HG03025 (cell line): ENCODE measurements around the gene PRKCE.
A peak's percentile ranks its signal among the peaks of the same experiment; 100 is the strongest.

ENCODE experiments used
- ATAC-seq: cut with Tn5 transposase; IDR thresholded peaks from one replicate; pipeline ENCODE4 v1.9.1; 2021; ENCODE audit warnings: mild to moderate bottlenecking, moderate library complexity; ENCODE audit not compliant: unreplicated experiment, low FRiP score

The PRKCE gene

DNA sequence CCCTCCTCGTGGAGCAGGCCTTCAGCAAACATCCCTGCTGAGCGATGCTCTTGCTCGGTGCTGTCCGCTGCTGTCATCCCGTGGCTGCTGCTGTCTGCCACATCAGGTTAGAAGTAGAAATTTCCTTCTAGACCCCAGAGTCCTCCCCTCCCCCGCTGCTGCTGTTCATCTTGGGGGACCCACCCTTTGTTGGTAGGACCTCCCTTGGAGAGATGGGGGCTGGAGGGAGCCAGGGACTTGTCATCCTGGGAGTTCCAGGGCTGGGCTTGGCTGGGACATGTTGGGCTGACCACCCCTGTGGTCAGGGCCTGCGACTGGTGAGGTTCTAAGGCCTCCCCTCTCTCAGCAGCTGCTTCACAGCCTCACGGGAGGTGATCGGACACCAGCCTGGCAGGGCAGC lies 122.4 kb downstream of the PRKCE start:
- no peak for ATAC-seq

DNA sequence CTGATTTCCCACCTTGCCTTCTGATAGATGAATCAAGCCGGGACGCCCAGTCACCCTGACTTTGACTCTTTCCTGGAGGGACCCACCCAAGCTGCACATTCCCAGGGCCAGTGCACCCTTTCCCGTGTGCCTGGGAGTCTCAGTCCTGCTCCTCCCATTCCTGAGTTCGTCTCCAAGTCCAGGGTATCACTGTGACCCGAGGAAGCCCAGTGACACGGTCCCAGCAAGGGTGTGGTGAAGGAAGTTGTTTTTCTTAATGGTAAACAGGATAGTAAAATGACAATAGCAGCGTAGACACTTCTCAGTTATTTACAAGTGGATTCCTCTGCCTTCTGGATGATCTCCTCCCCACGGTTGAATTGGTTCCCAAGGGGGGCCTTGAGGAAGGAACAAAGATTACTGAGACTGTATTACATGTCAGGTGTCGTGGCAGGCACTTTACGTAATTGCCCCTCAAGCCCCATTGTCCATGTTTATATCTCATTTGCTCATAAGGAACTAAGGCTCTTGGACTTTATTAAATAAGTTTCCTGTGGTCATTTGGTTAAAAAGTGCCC lies 123.3 kb downstream of the PRKCE start:
- ATAC-seq = no peak

DNA sequence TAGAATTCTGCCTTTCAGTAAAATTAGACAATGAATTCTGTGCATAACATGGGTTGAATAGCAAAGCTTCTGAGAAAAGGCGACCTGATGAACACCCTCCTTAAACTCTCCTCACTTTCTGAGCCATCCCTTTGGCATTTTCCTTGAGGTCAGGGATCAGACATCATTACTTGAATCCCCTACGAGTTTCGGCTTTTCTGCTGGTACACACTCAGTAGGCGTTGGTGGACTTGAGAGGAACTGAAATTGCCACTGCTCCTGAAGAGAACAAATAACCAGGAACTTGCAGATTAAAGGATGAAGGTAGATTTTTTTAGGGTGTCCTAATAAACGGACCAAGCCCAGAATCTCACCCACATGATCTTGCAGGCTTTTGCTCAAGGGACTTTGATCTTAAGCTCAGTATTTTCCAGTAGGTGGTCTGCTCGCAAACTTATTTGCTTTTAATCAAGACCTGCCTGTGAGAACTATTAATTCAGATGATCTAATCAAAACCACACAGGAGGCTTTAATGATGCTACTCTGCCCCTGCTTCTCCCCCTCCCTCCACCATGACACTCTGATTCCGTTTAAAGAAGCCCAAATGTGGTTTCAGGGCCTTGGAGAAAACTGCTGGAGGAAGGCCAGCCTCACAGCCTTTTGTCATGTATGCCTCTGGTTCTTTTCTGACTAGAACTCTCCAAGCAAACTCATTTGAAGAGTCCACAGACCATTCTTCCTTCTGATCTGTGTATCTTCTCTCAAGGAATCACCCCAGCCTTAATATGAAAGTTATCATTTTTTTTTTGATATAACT lies 124.9 kb downstream of the PRKCE start:
- ATAC-seq = no peak

DNA sequence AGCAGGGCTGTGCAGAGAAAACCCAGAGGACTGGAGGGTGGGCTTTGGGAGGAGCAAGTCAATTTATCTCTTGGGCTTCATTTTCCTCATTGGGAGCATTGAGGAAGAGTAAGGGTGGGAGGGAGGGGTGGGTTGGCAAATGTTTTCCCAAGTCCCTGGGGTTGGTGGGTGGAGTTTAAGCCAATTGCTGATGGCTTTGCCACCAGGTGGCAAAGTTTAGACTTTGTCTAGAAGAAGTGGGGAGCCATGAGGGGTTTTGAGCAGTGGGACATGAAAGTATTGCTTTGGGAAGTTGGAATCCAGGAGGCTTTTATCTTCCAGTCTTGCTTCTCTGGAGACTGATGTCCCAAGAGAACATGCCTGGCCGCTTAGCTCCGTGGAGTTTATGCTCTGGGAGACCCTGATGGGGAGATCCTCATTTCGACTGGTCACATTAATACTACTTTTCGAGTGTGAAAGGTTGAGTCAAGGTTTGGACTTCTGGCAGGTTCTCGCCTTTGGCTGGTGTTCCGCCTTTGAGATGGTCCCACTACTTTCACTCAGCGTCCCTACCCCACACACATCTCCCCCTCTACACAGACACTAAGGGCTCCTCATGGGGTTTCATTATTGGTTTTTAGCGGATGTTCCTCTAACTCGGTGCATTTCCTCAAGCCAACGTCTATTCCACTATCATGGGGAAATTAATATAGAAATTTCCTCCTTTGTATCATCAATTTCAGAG lies 126.7 kb downstream of the PRKCE start:
- no peak for ATAC-seq

DNA sequence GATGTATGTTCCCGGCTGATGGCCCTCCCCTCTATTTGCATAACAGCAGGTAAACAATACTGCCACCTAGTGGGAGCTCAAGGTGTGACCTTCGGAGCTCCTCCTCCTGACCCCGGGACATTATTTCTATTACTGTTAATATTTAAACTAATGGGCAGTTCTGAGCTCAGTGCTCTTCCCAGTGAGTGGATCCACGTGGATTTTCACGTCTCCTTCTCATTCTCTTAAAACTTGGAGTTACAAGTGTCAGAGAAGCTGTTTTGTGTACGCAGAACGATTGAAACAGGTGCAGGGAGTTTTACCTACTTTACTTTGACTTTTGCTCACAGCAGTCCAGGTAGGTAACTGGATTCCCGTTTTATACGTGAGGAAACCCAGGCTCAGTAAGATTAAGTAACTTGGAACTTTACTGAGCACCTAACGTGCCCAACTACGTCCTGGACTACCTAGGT lies 127.3 kb downstream of the PRKCE start:
- ATAC-seq = peak; percentile 57

DNA sequence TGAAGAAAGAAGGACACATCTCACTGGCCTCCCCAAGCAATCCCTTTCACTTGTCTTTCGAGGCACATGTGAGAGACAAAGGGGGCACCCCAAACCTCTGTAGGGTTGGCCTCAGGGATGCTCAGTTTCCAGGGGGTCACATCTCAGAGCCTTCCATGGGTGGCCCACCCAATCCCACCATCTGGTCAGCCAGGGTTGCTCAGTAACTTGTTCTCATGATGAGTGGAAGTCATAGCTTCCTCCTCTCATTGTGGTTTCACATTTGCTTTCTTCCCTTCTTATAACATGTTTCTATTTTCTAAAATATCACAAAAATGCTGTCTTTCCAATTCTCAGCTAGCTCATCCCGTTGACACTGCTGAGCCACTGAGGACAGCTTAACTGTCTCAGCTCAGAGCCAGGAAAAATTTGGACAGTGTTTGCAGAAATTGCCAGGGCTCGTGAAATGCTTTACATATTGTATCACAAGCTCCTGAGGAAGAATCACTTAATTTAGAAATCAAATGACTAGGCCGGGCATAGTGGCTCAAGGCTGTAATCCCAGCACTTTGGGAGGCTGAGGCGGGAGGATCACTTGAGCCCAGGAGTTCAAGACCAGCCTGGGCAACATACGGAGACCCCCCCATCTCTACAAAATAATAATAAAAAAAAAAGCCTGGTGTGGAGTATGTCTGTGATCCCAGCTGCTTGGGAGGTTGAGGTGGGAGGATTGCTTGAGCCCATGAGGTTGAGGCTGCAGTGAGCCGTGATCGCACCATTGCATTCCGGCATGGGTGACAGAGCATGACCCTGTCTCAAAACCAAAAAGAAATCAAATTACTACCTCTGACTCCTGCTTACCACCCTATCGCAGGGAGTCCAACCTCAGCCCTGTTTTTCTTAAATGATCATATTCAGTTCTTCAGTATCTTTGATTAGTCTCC lies 129.3 kb downstream of the PRKCE start:
- ATAC-seq = no peak

DNA sequence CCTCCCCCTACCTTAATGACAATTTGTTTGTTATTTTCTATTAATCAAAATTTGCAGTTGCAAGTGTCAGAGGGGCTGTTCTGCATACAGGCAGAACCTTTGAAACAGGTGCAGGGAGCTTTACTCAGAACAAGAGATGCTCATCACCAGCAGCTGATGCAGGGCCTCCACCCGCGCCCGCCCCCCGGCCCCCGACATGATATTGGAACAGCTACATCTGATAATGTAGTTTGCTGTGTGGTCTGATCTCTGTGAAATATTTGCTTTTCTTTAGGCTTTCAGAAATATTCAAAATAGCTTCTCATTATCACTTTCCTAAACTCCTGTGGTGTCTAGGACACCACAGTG lies 130.0 kb downstream of the PRKCE start:
- no peak for ATAC-seq

DNA sequence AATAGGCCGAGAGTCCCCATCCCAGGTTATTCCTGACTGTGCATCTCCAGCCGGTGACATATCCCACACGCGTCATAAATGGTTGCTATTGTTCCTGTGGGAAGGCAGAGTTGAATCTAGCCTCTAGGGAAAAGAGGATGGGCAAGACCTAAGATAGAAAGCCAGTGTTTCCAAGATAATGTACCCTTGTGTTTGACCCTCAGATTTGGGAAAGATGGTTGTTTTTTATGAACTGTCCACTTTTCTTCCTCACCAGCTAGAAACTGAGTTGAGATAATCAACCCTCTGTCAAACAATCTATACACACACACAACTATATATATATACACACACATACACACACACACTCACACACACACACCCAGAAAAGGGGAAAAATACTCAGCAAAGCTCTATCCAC lies 131.0 kb downstream of the PRKCE start:
- no peak for ATAC-seq

DNA sequence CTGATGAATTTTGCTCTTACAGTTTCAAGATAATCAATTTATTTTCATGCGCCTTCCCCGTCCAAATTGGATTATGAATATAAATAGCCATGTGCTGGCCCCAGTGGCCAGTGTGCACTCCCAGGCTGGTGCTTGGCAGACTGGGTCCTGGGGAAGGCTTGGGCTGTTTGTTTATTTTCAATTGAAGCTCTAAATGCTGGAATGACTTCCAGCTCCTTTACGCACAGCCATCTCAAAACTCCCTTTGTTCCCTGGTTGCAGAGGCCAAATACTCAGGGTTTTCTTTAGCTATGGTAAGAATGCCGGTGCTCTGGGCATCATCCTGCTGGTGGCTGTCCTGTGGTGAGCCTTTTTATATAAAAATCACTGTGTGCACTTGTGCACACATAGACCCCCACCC lies 131.5 kb downstream of the PRKCE start:
- ATAC-seq = no peak

DNA sequence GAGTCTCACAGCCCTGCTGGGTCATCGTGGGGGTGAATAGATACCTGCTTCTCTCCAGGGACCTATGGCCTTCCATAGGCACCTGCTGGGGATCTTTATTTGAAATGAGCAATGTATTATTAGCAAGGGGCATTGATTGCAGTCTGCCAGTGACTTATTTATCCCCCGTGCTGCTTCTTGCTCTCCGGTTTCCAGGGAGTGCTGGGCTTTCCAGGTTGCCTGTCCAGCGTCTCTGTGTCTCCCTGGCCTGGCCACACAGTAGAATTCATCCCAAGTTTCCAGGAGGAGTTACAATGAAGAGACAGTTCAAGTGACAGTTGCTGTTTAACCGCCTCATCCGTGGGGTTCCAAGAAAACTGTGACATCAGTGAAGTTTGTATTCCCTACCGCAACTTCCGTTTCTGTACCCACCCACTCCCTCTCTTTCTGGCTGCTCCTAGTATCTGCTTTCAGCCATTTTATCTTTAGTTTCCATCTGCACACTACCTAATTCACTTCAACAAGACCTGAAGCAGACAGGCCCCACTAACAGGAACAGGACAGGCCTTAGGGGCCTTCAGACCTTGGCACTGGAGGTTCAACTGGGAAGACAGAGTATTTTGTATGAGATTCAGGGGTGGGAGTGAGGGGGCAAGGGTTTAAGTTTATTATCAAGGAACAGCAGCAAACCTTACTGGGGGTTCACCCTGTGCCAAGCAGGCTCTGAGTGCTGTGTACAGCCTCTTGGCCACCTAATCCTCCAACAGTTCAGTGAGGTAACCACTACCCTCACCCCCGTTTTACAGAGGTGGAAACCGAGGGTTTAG lies 134.8 kb downstream of the PRKCE start:
- no peak for ATAC-seq

DNA sequence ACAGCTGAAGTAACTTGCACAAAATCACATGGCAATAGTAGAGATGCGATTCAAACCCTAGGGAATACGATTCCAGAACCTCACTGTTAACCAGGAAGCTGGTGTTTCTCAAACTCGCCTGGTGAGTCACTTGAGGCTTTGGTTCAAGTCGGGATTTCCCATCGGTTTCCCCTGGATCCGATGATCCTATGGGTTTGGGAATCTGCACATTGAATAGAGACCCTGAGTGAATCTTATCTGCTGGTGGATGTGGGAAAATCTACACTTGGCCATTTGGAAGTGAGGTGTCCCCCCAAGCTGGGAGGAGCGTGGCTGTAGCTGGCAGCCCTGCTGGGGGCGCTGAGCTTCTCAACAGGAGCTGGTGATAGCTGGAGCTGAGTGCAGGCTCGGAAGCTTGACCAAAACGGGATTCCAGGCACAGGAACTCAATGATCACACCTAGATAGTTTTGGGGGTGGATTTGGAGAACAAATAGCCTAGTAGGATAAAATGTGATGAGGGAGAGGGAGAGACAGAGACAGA lies 135.4 kb downstream of the PRKCE start:
- ATAC-seq = no peak

DNA sequence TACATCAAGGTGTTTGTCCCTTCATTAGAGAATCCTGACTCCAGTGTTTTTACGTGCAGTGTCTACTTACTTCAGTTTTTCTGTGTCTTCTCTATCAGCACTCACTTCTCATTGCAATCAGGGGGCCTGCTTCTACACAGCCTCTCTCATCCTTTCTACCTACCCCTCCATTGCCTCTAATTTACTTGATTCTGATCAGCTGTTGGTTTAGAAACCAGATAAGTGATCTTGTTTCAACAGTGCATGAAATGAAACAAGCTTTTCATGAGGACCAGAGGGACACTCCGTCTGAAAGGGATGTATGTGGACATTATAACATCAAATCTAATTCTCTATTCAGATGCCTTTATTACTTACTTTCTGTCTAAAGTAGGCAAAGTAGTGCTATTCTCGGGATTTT lies 136.9 kb downstream of the PRKCE start:
- no peak for ATAC-seq

DNA sequence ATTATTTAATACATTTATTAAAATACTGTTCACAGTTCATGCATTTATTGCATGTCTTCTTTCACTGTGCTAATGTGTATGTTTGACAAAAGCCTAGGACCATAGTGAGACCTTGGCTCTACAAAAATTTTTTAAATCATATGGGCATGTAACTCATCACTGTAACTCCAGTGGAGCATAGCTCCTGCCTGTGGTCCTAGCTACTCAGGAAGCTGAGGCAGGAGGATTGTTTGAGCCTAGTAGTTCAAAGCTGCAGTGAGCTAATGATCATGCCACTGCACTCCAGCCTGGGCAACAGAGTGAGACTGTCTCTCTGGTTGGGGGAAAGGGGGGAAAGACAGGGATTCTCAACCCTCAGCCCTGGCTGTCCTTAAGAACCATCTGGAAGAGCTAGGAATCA lies 137.8 kb downstream of the PRKCE start:
- ATAC-seq = no peak

DNA sequence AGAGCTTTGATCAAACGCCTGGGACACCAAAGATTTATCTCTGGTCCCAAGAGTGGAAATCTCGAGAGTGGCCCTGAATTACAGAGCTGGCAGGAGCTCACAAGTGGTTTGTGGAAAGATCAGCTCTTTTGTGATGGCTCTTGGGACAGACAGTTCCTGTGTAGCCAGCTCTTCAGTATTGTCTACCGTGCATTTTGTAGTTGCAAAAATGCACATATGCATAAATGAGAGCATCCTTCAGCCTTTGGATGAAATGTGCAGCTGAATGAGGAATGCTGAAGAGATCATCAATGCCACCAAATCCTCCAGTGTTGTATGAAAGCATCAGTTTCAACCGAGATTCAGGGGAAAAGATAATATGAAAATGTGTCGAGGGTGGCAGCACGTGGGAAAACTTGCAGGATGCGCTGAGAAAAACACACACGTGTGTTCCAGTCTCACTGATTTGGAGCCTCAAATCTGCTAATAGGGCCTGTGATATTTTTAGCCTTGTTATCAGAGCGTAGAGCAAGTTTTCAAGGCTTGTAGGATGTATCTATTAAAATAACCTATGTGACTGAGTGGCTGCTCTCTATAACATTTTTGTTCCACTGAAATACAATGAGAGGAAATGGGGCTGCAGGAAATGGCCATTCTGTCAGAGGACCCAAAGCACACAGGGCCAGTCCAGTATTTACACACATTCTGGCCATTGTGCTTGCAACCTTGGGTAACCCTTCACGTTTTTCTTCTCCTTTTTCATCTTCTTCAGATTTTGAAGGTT lies 138.7 kb downstream of the PRKCE start:
- ATAC-seq = no peak

DNA sequence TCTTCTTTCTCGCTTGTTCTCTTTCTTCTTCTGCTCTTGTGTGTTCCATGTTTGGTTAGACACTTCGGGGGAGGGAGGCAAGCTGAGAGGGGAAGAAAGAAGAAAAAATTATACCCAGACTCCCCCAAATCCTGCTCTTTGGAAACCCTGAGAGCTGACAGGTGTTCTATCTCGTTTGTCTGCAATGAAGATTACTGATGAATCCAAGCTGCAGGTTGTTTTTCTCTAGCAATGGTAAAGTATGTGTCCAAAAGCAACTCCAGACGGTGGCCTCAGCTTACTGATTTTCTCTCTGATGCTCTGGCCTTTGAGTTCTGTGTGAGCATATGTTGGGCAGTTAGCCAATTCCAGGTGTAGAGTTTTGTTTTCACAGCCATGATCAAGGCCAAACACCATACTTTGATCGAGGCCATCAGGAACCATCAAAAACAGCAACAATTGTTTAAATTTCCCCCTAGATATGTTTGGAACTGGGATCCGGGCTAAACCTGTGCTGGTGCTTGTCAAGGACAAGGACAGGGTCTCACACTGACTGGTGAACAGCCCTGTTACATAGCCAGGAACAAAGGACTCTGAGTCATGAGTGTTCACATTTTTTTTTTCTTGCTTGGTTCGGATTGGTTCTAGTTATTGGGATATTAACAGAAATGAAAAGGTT lies 142.0 kb downstream of the PRKCE start:
- no peak for ATAC-seq

DNA sequence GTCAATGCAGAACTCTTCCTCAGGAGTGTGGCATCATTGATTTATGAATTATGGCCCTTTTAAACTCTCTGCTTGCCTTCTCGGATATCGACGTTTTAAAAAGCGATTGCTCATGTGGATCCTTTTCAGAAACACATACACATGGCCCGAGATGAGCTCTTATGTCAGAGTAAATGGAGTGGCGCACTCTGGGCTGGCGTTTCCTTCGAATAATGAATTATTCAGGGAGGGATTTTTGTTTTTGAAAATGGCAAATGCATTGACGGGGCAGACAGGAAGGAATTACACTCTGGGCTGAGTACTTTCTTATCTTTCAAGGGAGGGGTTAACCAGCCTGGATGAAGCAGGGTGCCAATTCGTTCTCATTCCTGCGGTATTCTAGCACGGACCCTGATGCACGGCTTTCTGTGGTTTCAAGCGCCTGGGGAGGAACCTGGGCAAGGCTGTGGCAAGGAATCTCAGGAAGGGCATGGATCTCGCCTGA lies 142.7 kb downstream of the PRKCE start:
- no peak for ATAC-seq

DNA sequence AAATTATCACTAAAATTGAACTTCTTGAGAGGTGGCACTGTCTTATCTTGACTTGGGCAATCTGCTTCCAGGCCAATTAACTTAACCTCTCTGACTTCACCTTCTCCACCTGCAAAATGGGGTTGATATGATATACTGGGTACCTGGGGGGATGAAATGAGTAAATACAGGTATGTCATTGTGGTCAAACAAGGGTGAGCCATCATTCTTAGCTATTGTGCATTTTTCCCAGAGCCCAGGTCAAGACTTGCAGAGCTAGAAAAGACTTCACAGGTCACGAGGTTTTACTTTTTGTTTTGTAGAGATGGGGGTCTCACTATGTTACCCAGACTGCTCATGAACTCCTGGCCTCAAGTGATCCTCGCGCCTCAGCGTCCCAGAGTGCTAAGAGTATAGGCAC lies 145.0 kb downstream of the PRKCE start:
- ATAC-seq = no peak

DNA sequence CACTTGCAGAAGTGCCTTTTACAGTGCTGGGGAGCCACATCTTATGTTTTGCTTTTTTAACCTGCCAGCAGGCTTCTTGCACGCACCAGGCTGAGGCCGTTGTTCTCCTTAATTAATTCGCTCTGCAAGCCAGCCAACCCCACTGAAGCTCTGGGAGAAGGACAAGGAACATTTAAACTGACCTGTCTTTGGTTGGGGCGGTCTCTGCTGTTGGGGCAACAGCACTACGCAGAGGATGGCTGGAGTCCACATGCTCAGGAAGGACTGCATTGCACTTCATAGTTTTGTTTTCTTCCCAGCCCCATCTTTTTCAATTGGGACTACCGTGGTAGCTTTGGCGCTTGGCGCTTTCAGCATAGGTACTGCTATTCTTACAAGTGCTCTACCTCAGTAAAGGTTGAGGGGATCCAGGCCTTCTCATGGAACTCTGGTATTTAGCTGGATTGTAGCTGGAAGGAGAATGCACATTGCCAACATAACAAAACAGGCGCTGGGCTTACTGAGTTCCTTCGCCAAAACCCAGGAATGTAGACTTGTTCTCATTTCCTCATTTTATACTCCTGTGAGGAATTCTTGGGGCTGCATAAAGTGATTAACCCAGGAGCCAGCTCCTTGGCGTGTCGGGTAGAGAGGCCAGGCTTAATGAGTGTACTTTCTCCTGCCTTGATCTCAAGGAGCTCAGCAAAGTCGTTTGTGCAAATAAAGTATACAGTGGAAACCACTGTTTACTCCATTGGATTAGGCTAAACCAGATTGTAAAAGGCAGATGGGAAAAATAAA lies 146.2 kb downstream of the PRKCE start:
- no peak for ATAC-seq
